GM12878 (cell line): ENCODE data around the gene ERVW-1. TPM values are rescaled to one million over a fixed set of nuclear protein-coding genes. Genes with fewer than 3 reads are reported as not detected.

ENCODE experiments used
- ATAC-seq: fragments of 200-7000 bp; cut with Tn5 transposase; 3 replicates; pipeline ENCODE4 v1.9.1; 2020; ENCODE audit warnings: mild to moderate bottlenecking, moderate library complexity
- BruUV-seq: library from RNA; stranded (reverse); fragments of 400-500 nt; replicated peaks from 2 replicates; lab custom pipeline; 2021; lab: Mats Ljungman, UMichigan
- CTCF ChIA-PET: fragments of 300-600 bp; sonication (Branson Sonifier 250); formaldehyde crosslinking; extraction: SDS; loops from one replicate; lab custom pipeline; 2021; ENCODE audit warnings: inconsistent platforms; lab: Yijun Ruan, JAX
- POLR2A ChIA-PET: fragments of 350-600 bp; formaldehyde crosslinking; extraction: SDS; loops from one replicate; lab custom pipeline; 2021; ENCODE audit warnings: inconsistent platforms; lab: Charles Lee
- RAD21 ChIA-PET: fragments of 300-600 bp; sonication (Branson Sonifier 250); formaldehyde crosslinking; loops from one replicate; lab custom pipeline; 2023; ENCODE audit warnings: antibody characterized with exemption; ENCODE audit not compliant: unreplicated experiment; lab: Charles Lee
- SMC1A ChIA-PET: fragments of 300-600 bp; sonication (Branson Sonifier 250); formaldehyde crosslinking; loops from one replicate; lab custom pipeline; 2023; ENCODE audit not compliant: unreplicated experiment, uncharacterized antibody; lab: Charles Lee
- DNase-seq: peaks from one replicate; pipeline ENCODE4 v3.0.0-alpha.2; 2011; ENCODE audit warnings: low read depth, low spot score
- FAIRE-seq: peaks from 3 replicates; lab custom pipeline; 2011; peaks lifted over from hg19 to GRCh38; lab: Jason Lieb, UNC
- H2AFZ ChIP-seq: 2 replicates; pipeline ENCODE4 v1.6.0; 2011; ENCODE audit warnings: low read depth, low read length, control low read depth; ENCODE audit not compliant: control insufficient read depth
- H3K27ac ChIP-seq: 2 replicates; pipeline ENCODE4 v1.5.1; 2011; ENCODE audit warnings: control low read depth; ENCODE audit not compliant: control insufficient read depth, insufficient read depth
- H3K27me3 ChIP-seq, 2 experiments: replicated peaks in 1 of 2; 2 replicates each; pipeline versions ENCODE4 v1.6.0 to v1.6.1; 2011; ENCODE audit warnings: low read length in 1 of 2; ENCODE audit not compliant: control insufficient read depth in 2 of 2, insufficient read depth in 2 of 2
- H3K36me3 ChIP-seq, 2 experiments: 2 replicates each; pipeline ENCODE4 v1.5.1; 2011; ENCODE audit warnings: low read length in 1 of 2; ENCODE audit not compliant: control insufficient read depth in 2 of 2, insufficient read depth in 2 of 2
- H3K4me1 ChIP-seq: 2 replicates; pipeline ENCODE4 v1.6.1; 2011; ENCODE audit warnings: mild to moderate bottlenecking, low read length, moderate library complexity, mixed read lengths; ENCODE audit not compliant: control insufficient read depth, insufficient read depth
- H3K4me2 ChIP-seq: 2 replicates; pipeline ENCODE4 v1.6.0; 2011; ENCODE audit warnings: control low read depth; ENCODE audit not compliant: control insufficient read depth, insufficient read depth
- H3K4me3 ChIP-seq: fragments of 200-600 bp; sonication (generic); 2 replicates; pipeline ENCODE4 v1.5.1; 2016
- H3K79me2 ChIP-seq: 2 replicates; pipeline ENCODE4 v1.6.0; 2011; ENCODE audit warnings: low read length; ENCODE audit not compliant: control insufficient read depth, insufficient read depth
- H3K9ac ChIP-seq: 2 replicates; pipeline ENCODE4 v1.8.0; 2011; ENCODE audit warnings: low read length, control low read depth, mixed read lengths; ENCODE audit not compliant: control insufficient read depth, insufficient read depth
- H3K9me3 ChIP-seq: replicated peaks from 3 replicates; pipeline ENCODE4 v1.5.1; 2011; ENCODE audit warnings: mild to moderate bottlenecking, low read length; ENCODE audit not compliant: control insufficient read depth, insufficient read depth
- H4K20me1 ChIP-seq: 2 replicates; pipeline ENCODE4 v1.6.0; 2011; ENCODE audit not compliant: control insufficient read depth, insufficient read depth
- CBX3 ChIP-seq: fragments of 200-600 bp; sonication (generic); IDR thresholded peaks from 2 replicates; pipeline ENCODE4 v1.6.1; 2016; ENCODE audit warnings: low read depth, borderline replicate concordance
- MTA2 ChIP-seq: fragments of 450-650 bp; IDR thresholded peaks from 2 replicates; pipeline ENCODE4 v1.6.1; 2016; ENCODE audit warnings: low read depth, mild to moderate bottlenecking, moderate library complexity
- MTA3 ChIP-seq: IDR thresholded peaks from 2 replicates; pipeline ENCODE4 v1.6.1; 2012; ENCODE audit warnings: low read length, inconsistent platforms, borderline replicate concordance
- RB1 ChIP-seq: fragments of 450-650 bp; formaldehyde crosslinking; IDR thresholded peaks from 2 replicates; pipeline ENCODE4 v1.6.1; 2017; ENCODE audit warnings: mild to moderate bottlenecking, borderline replicate concordance
- SMARCA5 ChIP-seq: fragments of 450-650 bp; IDR thresholded peaks from 2 replicates; pipeline ENCODE4 v1.6.1; 2017; ENCODE audit warnings: mild to moderate bottlenecking
- USF1 ChIP-seq: IDR thresholded peaks from 2 replicates; pipeline ENCODE4 v1.6.1; 2011; ENCODE audit warnings: borderline replicate concordance, low read depth, mild to moderate bottlenecking, moderate library complexity, mixed read lengths, low read length; ENCODE audit not compliant: insufficient read depth; ENCODE audit errors: extremely low read length
- YBX1 ChIP-seq: fragments of 450-650 bp; IDR thresholded peaks from 2 replicates; pipeline ENCODE4 v1.6.1; 2016; ENCODE audit warnings: antibody characterized with exemption
- ZNF622 ChIP-seq: fragments of 450-650 bp; IDR thresholded peaks from 2 replicates; pipeline ENCODE4 v1.6.1; 2017; ENCODE audit warnings: mild to moderate bottlenecking, inconsistent platforms
- WGBS: methylation state at CpG from one replicate; pipeline ENCODE4 v1.1.6; 2016; ENCODE audit warnings: low lambda C conversion rate; ENCODE audit not compliant: insufficient replicate concordance, insufficient coverage; ENCODE audit errors: missing lambda C conversion rate; 5-methylcytosine and 5-hydroxymethylcytosine counted together
- in situ Hi-C: fragments of 300-500 bp; cut with MboI; formaldehyde crosslinking; loops from 9 replicates; pipeline ENCODE4 v1.14.3; 2018; ENCODE audit warnings: mixed read lengths
- intact Hi-C: fragments of 100-400 bp; cut with micrococcal nuclease; formaldehyde crosslinking; loops from one replicate; pipeline ENCODE4 v1.14.2; 2022; ENCODE audit not compliant: unreplicated experiment
- polyA plus RNA-seq, 11 experiments: library from polyadenylated mRNA; depleted of rRNA in 4 of 11; unstranded in 6 of 11; stranded (reverse) in 5 of 11; fragments of >200 nt; fragmentation: Nextera tagmentation in 4 of 11; fragmentation: Illumina TruSeq in 1 of 11; extraction: Ambion mirVana in 4 of 11; extraction: Trizol in 1 of 11; gene quantifications; 1 replicate in 1 of 11; 2 replicates in 10 of 11; pipeline versions ENCODE4 v1.2.1 to v1.2.3, GENCODE V29; 2011 to 2016; ENCODE audit warnings: inconsistent platforms in 2 of 11, missing spikeins in 2 of 11, low read depth in 1 of 11
- total RNA-seq, 4 experiments: library from RNA; depleted of rRNA in 3 of 4; stranded (reverse); fragments of >200 nt in 3 of 4; fragmentation: Illumina TruSeq in 1 of 4; extraction: Trizol in 1 of 4; gene quantifications; 2 replicates each; pipeline versions ENCODE4 v1.2.1 to v1.2.3, GENCODE V29; 2013 to 2021
- TF ChIP-seq, protein P1 (sequence below): fragments of 450-650 bp; IDR thresholded peaks from 2 replicates; pipeline ENCODE4 v1.6.1; 2016; ENCODE audit warnings: mild to moderate bottlenecking

The ERVW-1 gene
- total and polyA plus RNA-seq, 10 of the 15 experiments (the other 5 are each of a cell fraction or from before 2014, with no cell fraction given) = 0.05 TPM; not detected in 9

DNA sequence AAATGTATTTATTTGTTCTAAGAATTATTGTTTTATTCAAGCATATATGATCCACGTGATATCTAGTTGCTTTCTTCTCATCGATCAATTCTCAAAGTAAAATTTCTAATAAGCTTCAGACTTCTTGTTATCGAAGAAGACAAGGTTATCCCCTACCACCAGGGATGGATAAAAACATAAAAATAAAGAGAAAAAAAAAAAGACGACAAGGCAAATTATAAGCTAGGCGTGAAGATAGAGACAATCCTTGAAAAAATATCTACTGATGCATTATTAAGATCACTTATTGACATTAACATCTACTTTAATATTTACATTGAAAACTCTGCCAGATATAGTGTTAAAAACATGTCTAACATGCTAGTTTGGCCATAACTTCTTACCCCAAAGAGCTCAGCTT lies 31.2 kb upstream of the ERVW-1 start:
- H4K20me1 ChIP-seq = no peaks in the 10 kb centered on the region
- ChIA-PET RAD21 (no interaction called here), SMC1A (no interaction called here), CTCF (interaction anchor here (1.0 kb wide), 1 partner anchor 16 kb away, joined by 4 read pairs; no protein-coding TSS in a partner anchor), POLR2A (no interaction called here)
- intact Hi-C loops = no loop called here
- 98% methylated on average over 5 of the region's 5 CpGs for WGBS
- no peaks in the 10 kb centered on the region for H3K79me2 ChIP-seq
- in situ Hi-C loops = no loop called here
- no peak overlapping the region for H3K9ac ChIP-seq
- no TSS peak for BruUV-seq
- FAIRE-seq (no peak), DNase-seq (no peak), ATAC-seq (no peak)
- H3K9me3 ChIP-seq = no peaks in the 10 kb centered on the region
- TF ChIP-seq RB1 = no peak
- TF ChIP-seq, protein P1, sequence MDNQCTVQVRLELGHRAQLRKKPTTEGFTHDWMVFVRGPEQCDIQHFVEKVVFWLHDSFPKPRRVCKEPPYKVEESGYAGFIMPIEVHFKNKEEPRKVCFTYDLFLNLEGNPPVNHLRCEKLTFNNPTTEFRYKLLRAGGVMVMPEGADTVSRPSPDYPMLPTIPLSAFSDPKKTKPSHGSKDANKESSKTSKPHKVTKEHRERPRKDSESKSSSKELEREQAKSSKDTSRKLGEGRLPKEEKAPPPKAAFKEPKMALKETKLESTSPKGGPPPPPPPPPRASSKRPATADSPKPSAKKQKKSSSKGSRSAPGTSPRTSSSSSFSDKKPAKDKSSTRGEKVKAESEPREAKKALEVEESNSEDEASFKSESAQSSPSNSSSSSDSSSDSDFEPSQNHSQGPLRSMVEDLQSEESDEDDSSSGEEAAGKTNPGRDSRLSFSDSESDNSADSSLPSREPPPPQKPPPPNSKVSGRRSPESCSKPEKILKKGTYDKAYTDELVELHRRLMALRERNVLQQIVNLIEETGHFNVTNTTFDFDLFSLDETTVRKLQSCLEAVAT = no peak
- no peak for TF ChIP-seq YBX1
- no peak for TF ChIP-seq ZNF622
- TF ChIP-seq SMARCA5 = no peak
- TF ChIP-seq MTA2 = no peak
- TF ChIP-seq CBX3 = no peak
- TF ChIP-seq MTA3 = no peak
- no peak for TF ChIP-seq USF1
- no peak overlapping the region for H2AFZ ChIP-seq
- H3K4me3 ChIP-seq = no peak overlapping the region
- no peak overlapping the region for H3K4me2 ChIP-seq
- H3K27me3 ChIP-seq = no peaks in the 10 kb centered on the region
- H3K4me1 ChIP-seq = no peaks in the 10 kb centered on the region
- H3K36me3 ChIP-seq = peaks cover 0 to 4% of the 10 kb centered on the region in 2 experiments; a peak in 1 of 4 replicates
- H3K27ac ChIP-seq = no peak overlapping the region
